Astrocyte of the spinal cord (primary cell): ENCODE results near the gene ATP8A1.

Source experiments
- DNase-seq: peaks from one replicate; pipeline ENCODE4 v3.0.0; 2011; ENCODE audit warnings: low read depth, low spot score
- H3K4me3 ChIP-seq: 2 replicates; pipeline ENCODE4 v1.5.1; 2011; ENCODE audit warnings: low read depth, mild to moderate bottlenecking, low read length, moderate library complexity
- CTCF ChIP-seq: IDR thresholded peaks from 2 replicates; pipeline ENCODE4 v1.5.1; 2012; ENCODE audit warnings: low read depth, mild to moderate bottlenecking, low read length, inconsistent platforms
- in situ Hi-C: cut with HindIII; loops from 2 replicates; pipeline ENCODE4 v1.10.0; 2017; ENCODE audit warnings: low sequenced_read_pairs

The ATP8A1 gene

GRCh38 chr4:42369489-42369888 is 287.4 kb downstream of the ATP8A1 start:
- no peak for TF ChIP-seq CTCF
- DNase-seq = no peak
- in situ Hi-C loops = no loop called here
- H3K4me3 ChIP-seq = no peak overlapping the region

- TF ChIP-seq CTCF = no peak
- in situ Hi-C loops = no loop called here
- DNase-seq = no peak
- no peak overlapping the region for H3K4me3 ChIP-seq
These were observed 289.9 kb downstream of the ATP8A1 start for GRCh38 chr4:42366959-42367358.

- in situ Hi-C loops = no loop called here
These were observed 292.4 kb downstream of the ATP8A1 start for GRCh38 chr4:42364266-42365053.

GRCh38 chr4:42363614-42364013 is 293.3 kb downstream of the ATP8A1 start:
- DNase-seq = no peak
- H3K4me3 ChIP-seq = no peak overlapping the region
- TF ChIP-seq CTCF = no peak
- in situ Hi-C loops = no loop called here

More at GRCh38 chr4:42364266-42365053, 292.4 kb downstream of the ATP8A1 start:
- DNase-seq = no peak
- no peak overlapping the region for H3K4me3 ChIP-seq
- TF ChIP-seq CTCF = no peak

GRCh38 chr4:42362591-42362990 is 294.3 kb downstream of the ATP8A1 start:
- DNase-seq = no peak
- TF ChIP-seq CTCF = no peak
- in situ Hi-C loops = no loop called here

GRCh38 chr4:42361456-42361855 is 295.4 kb downstream of the ATP8A1 start:
- no peak overlapping the region for H3K4me3 ChIP-seq
- in situ Hi-C loops = no loop called here
- no peak for DNase-seq
- TF ChIP-seq CTCF = no peak

More at GRCh38 chr4:42362591-42362990, 294.3 kb downstream of the ATP8A1 start:
- no peak overlapping the region for H3K4me3 ChIP-seq
